ENCODE measurements around the gene LHPP. TPM values are rescaled to one million over a fixed set of nuclear protein-coding genes. Genes with fewer than 3 reads are reported as not detected.

The LHPP gene
- total and polyA plus RNA-seq, 11 donors, result 5.6 to 23.5 (median 13.2) TPM

- no peak for TF ChIP-seq POLR2A (IDR thresholded peaks at IDR 0.05)
- TF ChIP-seq, protein P1, sequence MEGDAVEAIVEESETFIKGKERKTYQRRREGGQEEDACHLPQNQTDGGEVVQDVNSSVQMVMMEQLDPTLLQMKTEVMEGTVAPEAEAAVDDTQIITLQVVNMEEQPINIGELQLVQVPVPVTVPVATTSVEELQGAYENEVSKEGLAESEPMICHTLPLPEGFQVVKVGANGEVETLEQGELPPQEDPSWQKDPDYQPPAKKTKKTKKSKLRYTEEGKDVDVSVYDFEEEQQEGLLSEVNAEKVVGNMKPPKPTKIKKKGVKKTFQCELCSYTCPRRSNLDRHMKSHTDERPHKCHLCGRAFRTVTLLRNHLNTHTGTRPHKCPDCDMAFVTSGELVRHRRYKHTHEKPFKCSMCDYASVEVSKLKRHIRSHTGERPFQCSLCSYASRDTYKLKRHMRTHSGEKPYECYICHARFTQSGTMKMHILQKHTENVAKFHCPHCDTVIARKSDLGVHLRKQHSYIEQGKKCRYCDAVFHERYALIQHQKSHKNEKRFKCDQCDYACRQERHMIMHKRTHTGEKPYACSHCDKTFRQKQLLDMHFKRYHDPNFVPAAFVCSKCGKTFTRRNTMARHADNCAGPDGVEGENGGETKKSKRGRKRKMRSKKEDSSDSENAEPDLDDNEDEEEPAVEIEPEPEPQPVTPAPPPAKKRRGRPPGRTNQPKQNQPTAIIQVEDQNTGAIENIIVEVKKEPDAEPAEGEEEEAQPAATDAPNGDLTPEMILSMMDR (IDR thresholded peaks at IDR 0.05), result no peak
- intact Hi-C loops (cut with DNase I), result loop anchor here in 6 of 10 donors (2.0 to 10.0 kb wide), 5 partner anchors 61 to 116 kb away; partner anchors contain the start of gene FAM53B (in 2 of the 6)
- H3K9me3 ChIP-seq, result no peaks in the 10 kb centered on the region
- ATAC-seq (peak; percentile 4 to 47 (median 22)), DNase-seq (peak in 3 of 5 donors; percentile 47 to 76 (median 70))
- peaks cover 0 to 22% (median 5%) of the 10 kb centered on the region in 9 donors for H3K36me3 ChIP-seq
- no peak overlapping the region for H3K4me3 ChIP-seq
- WGBS, 4 donors, result 47 to 72% (median 66%) methylated on average over 13 to 23 of the region's 23 CpGs
- H3K27me3 ChIP-seq, result no peaks in the 10 kb centered on the region
- peaks cover 7 to 99% (median 87%) of the 10 kb centered on the region in 12 donors for H3K4me1 ChIP-seq
- peak overlapping the region in 6 of 12 donors; percentile 33 to 74 (median 45) for H3K27ac ChIP-seq
Measured at GRCh38 chr10:124625831-124626238, 164.2 kb downstream of the LHPP start.

DNA sequence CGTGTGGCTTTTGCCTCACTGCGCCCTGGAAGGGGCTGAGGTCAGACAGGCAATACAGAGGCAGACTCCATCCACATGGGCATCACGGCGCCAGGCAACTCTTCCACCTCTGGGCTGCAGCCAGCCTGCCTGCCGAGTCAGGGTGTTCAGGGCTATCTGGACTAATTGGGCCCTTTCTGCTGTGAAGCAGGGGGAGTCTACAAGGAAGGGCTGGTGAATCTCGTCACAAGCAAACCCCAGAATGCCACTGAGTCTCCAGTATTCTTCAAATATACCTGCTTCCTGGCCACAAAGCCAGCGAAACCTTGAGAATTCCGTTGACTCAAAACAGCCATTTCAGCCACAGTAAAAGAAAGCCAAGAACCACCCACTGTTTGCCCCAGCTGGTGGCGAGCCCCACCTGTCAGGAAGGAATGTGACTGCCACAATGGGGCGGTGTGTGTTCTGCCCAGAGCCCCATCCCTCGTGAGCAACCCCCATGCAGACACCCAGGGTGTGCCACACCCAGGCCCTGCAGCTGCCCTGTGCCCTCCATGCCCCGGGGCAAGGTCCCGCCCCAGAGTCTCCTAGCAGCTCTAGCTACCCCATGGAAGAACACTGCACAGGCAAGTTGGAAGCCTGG is 165.2 kb downstream of the LHPP start:
- TF ChIP-seq POLR2A (IDR thresholded peaks at IDR 0.05), result no peak
- TF ChIP-seq, protein P1 (IDR thresholded peaks at IDR 0.05), result no peak
- Histone ChIP-seq H3K4me1 (peaks cover 7 to 99% (median 87%) of the 10 kb centered on the region in 12 donors), H3K36me3 (peaks cover 0 to 15% (median 5%) of the 10 kb centered on the region in 9 donors), H3K4me3 (no peak overlapping the region), H3K27ac (peak overlapping the region in 5 of 12 donors; percentile 38 to 74 (median 69)), H3K27me3 (no peaks in the 10 kb centered on the region), H3K9me3 (no peaks in the 10 kb centered on the region)
- DNase-seq (no peak), ATAC-seq (no peak)
- intact Hi-C loops (cut with DNase I), result loop anchor here in 6 of 10 donors (2.0 to 10.0 kb wide), 5 partner anchors 62 to 115 kb away; partner anchors contain the start of gene FAM53B (in 2 of the 6)
- WGBS, 4 donors, result 64 to 80% (median 77%) methylated on average over 13 of the region's 13 CpGs

DNA sequence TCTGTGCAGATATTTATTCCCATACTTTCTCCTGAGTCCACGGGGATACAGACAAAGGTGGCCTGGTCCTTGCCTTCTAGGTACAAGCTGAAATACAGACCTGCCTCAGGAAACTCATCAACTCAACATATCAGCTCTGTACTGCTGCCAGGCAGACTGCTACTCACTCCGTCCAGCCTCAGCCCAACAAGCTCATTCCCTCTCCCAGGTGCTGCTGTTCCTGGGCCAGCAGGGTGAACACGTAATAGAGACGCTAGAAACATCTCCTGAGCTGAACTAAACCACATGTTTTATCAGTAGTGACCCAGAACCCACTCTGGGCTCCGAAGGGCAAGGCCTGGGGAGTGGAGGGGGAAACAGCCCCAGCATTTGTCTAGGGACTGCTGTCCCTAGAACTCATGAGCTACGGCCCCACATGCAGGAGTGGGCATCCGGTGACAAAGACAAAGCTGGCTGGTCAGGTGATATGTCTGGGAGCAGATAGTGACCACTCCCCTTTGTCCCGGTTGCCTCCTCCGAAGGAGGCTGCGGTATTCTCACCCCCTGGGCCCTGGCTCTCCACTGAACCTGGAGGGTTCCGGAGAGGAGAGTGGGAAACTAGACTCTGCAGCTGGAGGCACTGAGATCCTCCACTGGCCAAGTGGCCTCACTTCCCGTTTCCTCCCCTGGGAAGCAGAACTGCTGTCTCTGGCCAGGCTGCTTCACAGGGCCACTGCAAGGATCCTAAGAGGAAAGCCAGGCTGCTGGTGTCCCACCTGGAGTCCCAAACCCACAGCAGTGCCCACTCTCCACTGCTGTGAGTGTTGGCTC is 166.4 kb downstream of the LHPP start:
- no peak for TF ChIP-seq POLR2A (IDR thresholded peaks at IDR 0.05)
- TF ChIP-seq, protein P1 (IDR thresholded peaks at IDR 0.05), result no peak
- H3K9me3 ChIP-seq, result no peaks in the 10 kb centered on the region
- H3K27me3 ChIP-seq, result no peaks in the 10 kb centered on the region
- H3K4me3 ChIP-seq, result no peak overlapping the region
- DNase-seq, result peak in 4 of 5 donors; percentile 66 to 83 (median 69)
- WGBS, 4 donors, result 24 to 30% (median 27%) methylated on average over 9 to 12 of the region's 12 CpGs
- peak overlapping the region in 11 of 12 donors; percentile 31 to 70 (median 58) for H3K27ac ChIP-seq
- peak in 2 of 4 donors; percentile 12 to 33 for ATAC-seq
- intact Hi-C loops (cut with DNase I), result loop anchor here in 6 of 10 donors (2.0 to 10.0 kb wide), 5 partner anchors 63 to 114 kb away; partner anchors contain the start of gene FAM53B (in 2 of the 6)
- peaks cover 7 to 99% (median 89%) of the 10 kb centered on the region in 12 donors for H3K4me1 ChIP-seq
- peaks cover 0 to 5% (median 0%) of the 10 kb centered on the region in 9 donors for H3K36me3 ChIP-seq

GRCh38 chr10:124628676-124629021 is 167.0 kb downstream of the LHPP start:
- H3K4me3 ChIP-seq, result no peak overlapping the region
- peak overlapping the region in 10 of 12 donors; percentile 31 to 70 (median 58) for H3K27ac ChIP-seq
- WGBS, 4 donors, result 67 to 79% (median 76%) methylated on average over 6 to 9 of the region's 9 CpGs
- intact Hi-C loops (cut with DNase I), result loop anchor here in 6 of 10 donors (5.0 to 10.0 kb wide), 4 partner anchors 64 to 114 kb away; partner anchors contain the start of gene FAM53B (in 2 of the 6)
- peaks cover 7 to 97% (median 88%) of the 10 kb centered on the region in 12 donors for H3K4me1 ChIP-seq
- no peak for TF ChIP-seq POLR2A (IDR thresholded peaks at IDR 0.05)
- TF ChIP-seq, protein P1 (IDR thresholded peaks at IDR 0.05), result no peak
- H3K9me3 ChIP-seq, result no peaks in the 10 kb centered on the region
- DNase-seq, result no peak
- ATAC-seq, result no peak
- H3K36me3 ChIP-seq, result no peaks in the 10 kb centered on the region
- H3K27me3 ChIP-seq, result no peaks in the 10 kb centered on the region

Measured in heart left ventricle (tissue), 16 donors.